Tongue (tissue), 2 donors: ENCODE data around the gene GAPDHS. TPM values are rescaled to one million over a fixed set of nuclear protein-coding genes. Genes with fewer than 3 reads are reported as not detected.
A peak's percentile ranks its signal among the peaks of the same experiment; 100 is the strongest.

Experiments used
- DNase-seq: peaks from one replicate; pipeline ENCODE4 v3.0.0-alpha.2; 2015
- total RNA-seq: library from RNA; depleted of rRNA; stranded (reverse); fragments of >200 nt; gene quantifications from one replicate; pipeline ENCODE4 v1.2.3, GENCODE V29; 2014

GAPDHS gene
- not detected for total RNA-seq

GRCh38 chr19:35533201-35533821, at the start of gene GAPDHS:
Gene GAPDHS, plus strand, starts transcription at chr19:35533456. Its CDS starts 72 bp downstream, at chr19:35533528.
- no peak for DNase-seq

- DNase-seq = no peak
Measured at GRCh38 chr19:35484252-35485036, 48.8 kb upstream of the GAPDHS start.

GRCh38 chr19:35486268-35486708, 47.0 kb upstream of the GAPDHS start:
- DNase-seq = no peak

- DNase-seq = no peak
Measured at GRCh38 chr19:35487656-35488182, 45.5 kb upstream of the GAPDHS start.

GRCh38 chr19:35488677-35489076, 44.6 kb upstream of the GAPDHS start:
- no peak for DNase-seq

- no peak for DNase-seq
Measured at GRCh38 chr19:35490364-35490763, 42.9 kb upstream of the GAPDHS start, which contains the start of gene KRTDAP. Gene KRTDAP, minus strand, starts transcription at chr19:35490464. Its CDS starts 22 bp downstream, at chr19:35490442.

- DNase-seq = no peak
Measured at GRCh38 chr19:35491836-35492360, 41.4 kb upstream of the GAPDHS start.

- DNase-seq = no peak
Measured at GRCh38 chr19:35493971-35494370, 39.3 kb upstream of the GAPDHS start.

GRCh38 chr19:35495107-35496064, 37.9 kb upstream of the GAPDHS start:
- peak; percentile 72 for DNase-seq

- no peak for DNase-seq
Measured at GRCh38 chr19:35497406-35497805, 35.9 kb upstream of the GAPDHS start.

- DNase-seq = no peak
Measured at GRCh38 chr19:35498220-35498619, 35.0 kb upstream of the GAPDHS start.

GRCh38 chr19:35498984-35499527, 34.2 kb upstream of the GAPDHS start:
- DNase-seq = no peak

- DNase-seq = no peak
Measured at GRCh38 chr19:35500611-35501010, 32.6 kb upstream of the GAPDHS start.

GRCh38 chr19:35501684-35502083, 31.6 kb upstream of the GAPDHS start:
- no peak for DNase-seq

GRCh38 chr19:35502751-35503150, 30.5 kb upstream of the GAPDHS start:
- DNase-seq = no peak

GRCh38 chr19:35506011-35506410, 27.2 kb upstream of the GAPDHS start:
- no peak for DNase-seq

GRCh38 chr19:35507561-35507960, 25.7 kb upstream of the GAPDHS start:
- no peak for DNase-seq

- no peak for DNase-seq
Measured at GRCh38 chr19:35508129-35508528, 25.1 kb upstream of the GAPDHS start.

- peak; percentile 30 for DNase-seq
Measured at GRCh38 chr19:35509018-35509652, 24.1 kb upstream of the GAPDHS start.

GRCh38 chr19:35509861-35510625, 23.2 kb upstream of the GAPDHS start:
- DNase-seq = peak; percentile 83
